NCI-H2196 (cell line): ENCODE data around the gene DNLZ.
"Not testable (repeated sequence)": the region's sequence is repeated elsewhere in the genome, so short reads cannot be mapped to it uniquely, and the experiment has no call there.

ENCODE experiments used
- DNase-seq: peaks from one replicate; lab custom pipeline; 2025; ENCODE audit not compliant: unreplicated experiment; lab: John Stamatoyannopoulos, UW

DNLZ gene

DNA sequence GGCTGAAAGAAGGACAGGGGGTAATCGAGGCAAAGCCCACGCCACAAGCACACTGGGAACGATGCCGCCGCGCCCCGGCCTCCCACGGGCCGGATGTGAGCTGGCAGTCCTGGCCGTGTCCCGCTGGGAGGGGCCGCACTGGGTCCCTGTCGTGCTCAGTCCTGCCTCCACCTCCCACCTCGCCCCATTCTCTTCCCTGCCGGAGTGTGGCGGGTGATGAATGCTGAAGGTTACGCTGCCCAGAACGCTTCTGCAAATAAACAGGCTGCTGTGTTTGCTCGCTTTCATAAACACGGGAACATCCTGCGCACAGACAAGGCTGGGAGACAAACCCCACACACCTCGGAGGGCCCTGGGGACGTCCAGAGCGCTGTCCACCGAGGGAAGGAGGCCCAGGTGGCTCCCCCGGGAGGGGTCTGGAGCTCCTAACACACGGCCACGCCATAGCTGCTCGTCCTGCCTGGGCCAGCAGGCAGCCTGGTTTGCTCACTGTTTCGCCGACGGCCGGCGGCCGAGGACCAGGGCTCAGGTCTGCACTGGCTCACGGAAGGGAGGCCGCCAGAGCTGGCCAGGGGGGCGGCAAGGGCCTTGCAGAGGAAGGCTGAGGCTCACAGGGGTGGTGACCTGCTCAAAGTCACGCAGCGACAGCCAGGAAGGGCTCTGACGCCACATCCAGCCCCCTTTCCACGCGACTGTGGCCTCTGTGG lies 2.3 kb downstream of the DNLZ start:
- DNase-seq: no peak

DNA sequence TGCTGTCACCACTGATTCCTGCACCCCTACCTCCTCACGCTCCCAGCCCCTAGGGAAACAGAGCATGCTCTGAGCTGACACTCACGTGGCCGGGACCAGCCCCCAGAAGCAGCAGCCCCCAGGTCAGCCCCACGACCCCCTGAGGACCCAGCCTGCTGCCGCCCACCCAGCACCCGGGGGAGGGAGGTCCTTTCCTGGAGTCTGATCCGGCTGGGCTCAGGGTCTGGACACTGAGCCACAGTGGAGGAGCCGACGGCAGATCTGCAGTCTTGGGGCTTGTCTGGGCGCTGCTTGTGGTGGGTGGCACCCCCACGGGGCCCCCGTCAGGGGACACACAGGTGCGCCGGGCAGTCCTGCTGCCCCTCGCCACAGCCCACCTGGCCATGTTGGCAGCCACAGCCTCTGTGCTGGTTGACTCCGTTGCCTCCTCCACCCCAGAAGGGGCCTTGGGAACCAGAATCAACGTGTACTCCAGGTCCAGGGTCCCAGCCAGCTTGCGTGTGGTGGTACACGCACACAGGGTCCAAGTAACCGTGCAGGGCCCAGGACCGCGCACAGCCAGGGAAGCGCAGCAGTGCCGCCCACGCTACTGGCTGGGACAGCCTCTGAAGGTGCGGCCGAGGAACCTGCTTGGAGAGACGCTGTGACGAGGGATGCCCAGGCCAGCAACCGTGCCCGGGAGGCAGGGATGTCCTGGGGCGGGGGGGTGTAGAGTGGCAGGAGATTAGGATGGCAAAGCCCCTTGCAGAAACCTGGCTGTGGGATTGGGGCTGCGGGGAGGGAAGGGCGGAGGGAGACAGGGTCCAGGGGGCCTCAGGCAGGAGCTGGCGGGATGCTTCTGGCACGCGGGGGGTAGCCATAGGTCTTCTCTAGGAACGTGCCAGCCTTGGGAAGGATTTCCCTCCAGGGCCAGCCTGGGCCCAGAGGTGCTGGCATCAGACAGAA lies 3.5 kb downstream of the DNLZ start:
- no peak for DNase-seq

- DNase-seq: no peak
These were observed 4.7 kb downstream of the DNLZ start for GRCh38 chr9:136358888-136359287.

DNA sequence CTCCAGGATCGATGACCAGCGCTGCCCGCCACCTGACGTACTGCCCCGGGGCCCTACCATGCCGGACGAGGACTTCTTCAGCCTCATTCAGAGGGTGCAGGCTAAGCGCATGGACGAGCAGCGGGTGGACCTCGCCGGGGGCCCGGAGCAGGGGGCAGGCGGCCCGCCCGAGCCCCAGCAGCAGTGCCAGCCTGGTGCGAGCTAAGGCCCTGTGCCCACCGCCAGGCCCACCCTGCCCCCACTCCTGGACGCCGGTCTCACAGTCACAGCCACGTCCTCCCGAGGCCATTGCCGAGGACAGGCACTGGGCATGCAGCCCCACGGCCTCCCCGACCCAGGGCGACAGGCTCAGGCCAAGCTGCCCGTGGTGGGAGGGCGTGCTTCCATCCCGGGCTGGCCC lies 5.5 kb downstream of the DNLZ start:
- no peak for DNase-seq

DNA sequence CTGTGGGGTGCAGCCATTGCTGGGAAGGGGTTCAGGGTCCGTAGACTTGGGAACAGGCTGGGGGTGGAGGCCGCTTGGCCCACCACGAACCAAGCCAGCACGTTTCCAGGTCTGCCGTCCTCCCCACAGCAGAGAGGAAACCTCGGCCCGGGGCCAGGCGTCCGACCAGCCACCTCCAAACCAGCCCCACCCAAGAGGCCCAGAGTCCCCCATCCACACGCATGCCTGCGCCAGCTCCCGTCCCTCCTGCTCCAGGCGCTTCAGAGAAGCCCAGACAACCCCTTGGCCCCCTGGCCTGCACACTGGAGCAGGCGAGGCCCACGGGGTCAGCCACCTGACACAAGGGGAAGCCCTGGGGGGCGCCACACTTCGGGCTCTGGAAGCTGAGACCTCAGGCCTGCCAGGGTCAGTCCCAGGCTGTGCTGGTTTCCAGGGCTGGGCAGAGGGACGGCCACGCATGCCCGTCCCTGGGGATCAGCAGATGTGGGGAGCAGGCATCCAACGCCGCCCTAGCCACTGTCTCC lies 6.3 kb downstream of the DNLZ start:
- no peak for DNase-seq

- no peak for DNase-seq
These were observed 7.7 kb downstream of the DNLZ start for GRCh38 chr9:136355616-136356557.

- no peak for DNase-seq
These were observed 8.9 kb downstream of the DNLZ start for GRCh38 chr9:136354592-136355085.

- no peak for DNase-seq
These were observed 9.6 kb downstream of the DNLZ start for GRCh38 chr9:136353757-136354488.

DNA sequence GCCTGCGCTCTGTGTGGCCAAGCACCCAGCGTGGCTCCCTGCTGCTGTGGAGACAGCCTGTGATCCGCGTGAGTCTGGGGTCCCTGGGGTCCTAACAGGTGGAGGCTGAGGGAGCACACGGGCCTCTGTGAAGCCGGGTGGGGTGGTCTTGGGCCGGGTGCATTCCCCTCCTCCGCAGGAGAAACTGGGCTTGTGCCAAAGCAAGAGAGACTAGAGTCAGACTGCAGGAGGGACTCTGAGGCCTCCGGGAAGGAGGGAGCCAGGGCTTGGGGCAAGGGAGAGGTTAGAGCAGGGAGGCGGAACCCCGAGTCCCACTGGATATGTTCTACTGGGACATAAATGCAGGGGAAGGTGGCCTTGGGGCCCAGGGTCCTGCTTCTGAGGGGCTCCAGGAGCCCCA lies 10.5 kb downstream of the DNLZ start:
- no peak for DNase-seq

- no peak for DNase-seq
These were observed 10.9 kb downstream of the DNLZ start for GRCh38 chr9:136352682-136353081.

GRCh38 chr9:136351868-136352267 lies 11.7 kb downstream of the DNLZ start:
- DNase-seq: not testable (repeated sequence)

- no peak for DNase-seq
These were observed 12.2 kb downstream of the DNLZ start for GRCh38 chr9:136351252-136351800.

GRCh38 chr9:136349546-136349945 lies 14.0 kb downstream of the DNLZ start:
- no peak for DNase-seq

DNA sequence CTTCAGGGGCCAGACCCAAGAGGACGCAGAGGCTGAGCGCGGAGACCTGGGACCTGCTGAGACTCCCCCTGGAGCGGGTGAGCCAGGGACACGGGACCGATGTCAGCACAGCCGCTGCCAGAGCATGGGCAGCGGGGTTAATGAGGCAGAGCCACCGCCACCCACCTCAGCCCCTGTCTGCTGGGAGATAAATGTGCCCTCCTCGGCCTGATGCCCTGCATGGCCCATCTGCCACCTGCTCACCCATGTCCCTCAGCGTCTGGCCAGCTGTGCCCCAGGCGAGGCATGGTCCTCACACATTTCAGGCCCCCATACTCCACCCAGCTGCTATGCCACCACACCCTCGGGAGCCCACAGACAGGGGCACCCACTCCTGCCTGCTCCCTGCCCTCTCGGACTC lies 14.9 kb downstream of the DNLZ start:
- DNase-seq: no peak

- DNase-seq: no peak
These were observed 15.9 kb downstream of the DNLZ start for GRCh38 chr9:136347472-136348256.

DNA sequence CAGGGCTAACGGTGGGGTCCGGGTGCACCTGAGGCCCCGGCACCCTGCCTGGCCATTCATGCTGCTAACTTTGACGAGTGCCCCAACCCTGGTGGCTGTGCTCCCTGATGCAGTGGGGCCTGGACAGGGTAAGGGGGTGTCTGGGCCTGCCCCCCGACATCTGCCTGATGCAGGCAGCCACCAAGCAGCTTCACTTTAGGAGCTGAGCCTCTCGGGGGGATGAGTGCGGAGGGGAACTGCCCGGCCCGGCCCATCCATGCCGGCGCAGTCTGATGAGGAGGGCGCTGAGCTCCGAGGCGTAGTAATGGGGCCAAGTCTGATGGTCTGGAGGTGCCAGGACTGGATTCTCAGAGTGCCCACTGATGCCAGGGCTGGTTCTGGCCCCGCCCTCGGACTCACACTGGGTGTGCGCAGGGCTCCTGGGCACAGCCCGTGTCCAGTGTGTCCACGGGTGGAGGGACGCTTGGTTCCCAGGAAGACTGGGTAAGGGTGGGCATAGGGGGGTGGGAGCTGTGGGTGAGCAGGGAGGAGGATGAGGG lies 16.5 kb downstream of the DNLZ start:
- no peak for DNase-seq

- DNase-seq: no peak
These were observed 17.4 kb downstream of the DNLZ start for GRCh38 chr9:136346157-136346481.

GRCh38 chr9:136345281-136346156 lies 18.0 kb downstream of the DNLZ start:
- DNase-seq: no peak
